GM06990 (cell line): ENCODE data around the gene COL5A1.

Source experiments
- DNase-seq: peaks from one replicate; pipeline ENCODE4 v3.0.0-alpha.2; 2011; ENCODE audit not compliant: insufficient read length; ENCODE audit errors: extremely low read depth
- H3K27me3 ChIP-seq: replicated peaks from 2 replicates; pipeline ENCODE4 v1.6.0; 2011; ENCODE audit warnings: low read length; ENCODE audit not compliant: control insufficient read depth, insufficient read depth
- H3K36me3 ChIP-seq: 2 replicates; pipeline ENCODE4 v1.5.1; 2011; ENCODE audit warnings: low read length; ENCODE audit not compliant: control insufficient read depth, insufficient read depth
- H3K4me3 ChIP-seq: replicated peaks from 2 replicates; pipeline ENCODE4 v1.5.1; 2011; ENCODE audit warnings: low read depth, mild to moderate bottlenecking, control low read depth, low read length
- TF ChIP-seq, protein P1 (sequence below): IDR thresholded peaks from 2 replicates; pipeline ENCODE4 v1.5.1; 2011; ENCODE audit warnings: low read length, control low read depth, mild to moderate bottlenecking, inconsistent platforms; ENCODE audit not compliant: insufficient read depth, poor library complexity, severe bottlenecking

The COL5A1 gene

DNA sequence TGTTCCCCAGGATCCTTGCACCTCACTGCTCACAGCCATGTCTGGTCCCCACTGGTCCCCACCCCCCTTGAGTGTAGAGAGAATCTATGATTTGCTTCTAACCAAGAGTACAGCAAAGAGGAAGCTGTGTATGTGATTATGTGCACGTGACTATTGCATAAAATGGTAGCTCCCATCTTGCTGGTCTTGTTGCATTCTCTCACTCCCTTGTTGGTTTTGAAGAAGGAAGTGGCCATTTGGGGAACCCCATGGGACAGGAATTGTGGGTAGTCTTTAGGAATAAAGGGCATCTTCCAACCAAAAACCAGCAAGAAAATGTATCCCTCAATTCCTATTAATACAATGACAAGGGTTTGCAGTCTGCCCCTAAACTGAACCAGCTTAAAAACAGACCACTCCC, 233.8 kb downstream of the COL5A1 start:
- TF ChIP-seq, protein P1, sequence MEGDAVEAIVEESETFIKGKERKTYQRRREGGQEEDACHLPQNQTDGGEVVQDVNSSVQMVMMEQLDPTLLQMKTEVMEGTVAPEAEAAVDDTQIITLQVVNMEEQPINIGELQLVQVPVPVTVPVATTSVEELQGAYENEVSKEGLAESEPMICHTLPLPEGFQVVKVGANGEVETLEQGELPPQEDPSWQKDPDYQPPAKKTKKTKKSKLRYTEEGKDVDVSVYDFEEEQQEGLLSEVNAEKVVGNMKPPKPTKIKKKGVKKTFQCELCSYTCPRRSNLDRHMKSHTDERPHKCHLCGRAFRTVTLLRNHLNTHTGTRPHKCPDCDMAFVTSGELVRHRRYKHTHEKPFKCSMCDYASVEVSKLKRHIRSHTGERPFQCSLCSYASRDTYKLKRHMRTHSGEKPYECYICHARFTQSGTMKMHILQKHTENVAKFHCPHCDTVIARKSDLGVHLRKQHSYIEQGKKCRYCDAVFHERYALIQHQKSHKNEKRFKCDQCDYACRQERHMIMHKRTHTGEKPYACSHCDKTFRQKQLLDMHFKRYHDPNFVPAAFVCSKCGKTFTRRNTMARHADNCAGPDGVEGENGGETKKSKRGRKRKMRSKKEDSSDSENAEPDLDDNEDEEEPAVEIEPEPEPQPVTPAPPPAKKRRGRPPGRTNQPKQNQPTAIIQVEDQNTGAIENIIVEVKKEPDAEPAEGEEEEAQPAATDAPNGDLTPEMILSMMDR, result no peak
- H3K4me3 ChIP-seq, result no peak overlapping the region
- no peaks in the 10 kb centered on the region for H3K27me3 ChIP-seq
- H3K36me3 ChIP-seq, result no peaks in the 10 kb centered on the region
- no peak for DNase-seq

DNA sequence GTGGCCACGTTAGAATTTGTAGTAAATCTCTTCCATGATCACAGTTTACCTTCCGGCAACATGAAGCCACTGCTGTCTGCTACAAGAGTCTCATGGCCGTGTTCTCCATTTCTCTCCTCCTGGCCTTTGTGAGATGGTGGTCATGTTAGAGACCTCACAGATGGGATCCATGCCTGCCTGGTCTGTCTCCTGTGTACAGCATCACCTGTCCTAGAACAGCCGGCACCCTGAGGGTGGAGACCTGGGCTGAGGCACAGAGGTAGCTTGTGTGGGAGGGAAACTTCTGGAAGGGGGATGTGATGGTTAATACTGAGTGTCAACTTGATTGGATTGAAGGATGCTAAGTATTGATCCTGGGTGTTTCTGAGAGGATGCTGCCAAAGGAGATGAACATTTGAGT, 235.9 kb downstream of the COL5A1 start:
- no peak for DNase-seq
- H3K36me3 ChIP-seq, result no peaks in the 10 kb centered on the region
- no peaks in the 10 kb centered on the region for H3K27me3 ChIP-seq
- H3K4me3 ChIP-seq, result no peak overlapping the region
- TF ChIP-seq, protein P1, result no peak

DNA sequence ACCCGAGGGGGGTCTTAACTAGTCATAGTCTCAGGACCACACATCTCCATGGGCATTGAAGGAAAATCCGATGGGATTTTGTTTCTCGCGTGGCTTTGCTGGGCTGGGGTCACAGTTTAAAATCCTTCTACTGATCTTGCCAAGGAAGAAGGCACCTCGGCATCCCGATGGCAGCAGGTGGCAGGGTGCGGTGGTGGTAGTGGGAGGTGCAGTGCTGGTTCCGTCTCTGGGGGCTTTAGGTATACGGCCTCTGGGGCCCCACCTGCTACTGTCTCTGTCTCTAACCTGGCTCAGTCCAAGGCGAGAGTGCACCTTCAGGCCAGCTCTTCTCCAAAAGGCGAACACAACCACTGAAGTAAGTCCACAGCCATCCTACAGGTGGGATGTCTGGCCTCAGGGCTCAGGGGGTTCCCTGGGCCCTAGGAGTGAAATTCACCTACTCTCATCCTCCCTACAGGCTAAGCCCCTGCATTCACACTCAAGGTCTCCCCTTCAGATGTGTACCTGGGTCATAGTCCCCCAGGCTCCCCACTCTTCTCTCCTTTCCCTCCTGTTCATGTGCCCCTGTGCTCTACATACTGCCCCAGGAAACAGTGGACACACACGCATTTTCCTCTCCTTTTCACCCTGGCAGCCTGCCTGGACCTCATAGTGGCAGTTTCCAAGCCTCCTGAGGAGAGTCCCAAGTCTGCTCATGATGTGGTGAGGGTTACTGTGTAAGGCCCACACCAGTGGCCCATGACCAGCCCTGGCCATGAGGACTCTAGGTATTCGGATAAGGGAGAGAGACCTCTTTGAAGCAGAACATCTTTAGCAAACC, 238.3 kb downstream of the COL5A1 start:
- H3K27me3 ChIP-seq, result no peaks in the 10 kb centered on the region
- H3K36me3 ChIP-seq, result no peaks in the 10 kb centered on the region
- DNase-seq, result no peak
- no peak overlapping the region for H3K4me3 ChIP-seq
- TF ChIP-seq, protein P1, result no peak

DNA sequence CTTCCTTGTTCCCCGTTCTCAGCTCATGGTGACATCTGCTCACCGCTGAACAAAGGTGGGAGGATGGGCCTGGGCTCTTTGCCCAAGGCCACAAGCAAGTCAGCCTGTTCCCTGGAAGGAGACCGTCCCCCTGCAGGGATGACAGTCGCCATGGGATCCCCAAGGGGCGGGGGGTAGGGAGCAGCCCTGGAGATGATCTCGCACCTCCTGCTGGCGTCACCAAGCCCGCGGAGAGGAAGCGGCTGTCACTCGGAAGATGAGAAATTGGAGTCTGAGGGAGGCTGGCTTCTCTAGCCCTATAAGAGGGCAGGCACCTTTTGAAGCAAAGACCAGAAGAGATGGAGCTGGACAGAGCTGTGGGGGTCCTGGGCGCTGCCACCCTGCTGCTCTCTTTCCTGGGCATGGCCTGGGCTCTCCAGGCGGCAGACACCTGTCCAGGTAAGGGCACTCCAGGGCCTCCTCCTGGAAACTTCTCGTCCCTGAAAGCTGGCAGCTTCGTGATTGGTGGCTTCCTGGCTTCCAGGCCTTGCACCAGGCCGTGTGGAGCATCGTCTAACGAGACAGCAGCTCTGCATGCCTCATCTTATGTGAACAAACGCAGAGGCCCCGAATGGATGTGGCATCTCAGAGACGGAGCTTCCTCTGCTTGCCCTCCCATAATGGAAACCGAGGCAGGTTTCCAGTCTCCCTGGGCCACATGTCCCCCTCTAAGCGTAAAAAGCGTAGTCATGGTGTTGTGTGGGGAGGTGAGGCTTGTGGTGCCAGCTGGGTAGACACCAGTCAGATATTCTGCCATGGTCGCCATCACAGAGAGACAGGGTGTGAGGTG, 239.1 kb downstream of the COL5A1 start, which contains the start of gene FCN2:
Gene FCN2 (plus strand): TSS at position 327 of the 829 bp plus-strand sequence. CDS start 12 bp downstream, at position 339.
- DNase-seq, result no peak
- TF ChIP-seq, protein P1, result no peak
- Histone ChIP-seq H3K4me3 (no peak within 1 kb of the TSS), H3K27me3 (no peaks in the 10 kb centered on the region), H3K36me3 (no peaks in the 10 kb centered on the region)

DNA sequence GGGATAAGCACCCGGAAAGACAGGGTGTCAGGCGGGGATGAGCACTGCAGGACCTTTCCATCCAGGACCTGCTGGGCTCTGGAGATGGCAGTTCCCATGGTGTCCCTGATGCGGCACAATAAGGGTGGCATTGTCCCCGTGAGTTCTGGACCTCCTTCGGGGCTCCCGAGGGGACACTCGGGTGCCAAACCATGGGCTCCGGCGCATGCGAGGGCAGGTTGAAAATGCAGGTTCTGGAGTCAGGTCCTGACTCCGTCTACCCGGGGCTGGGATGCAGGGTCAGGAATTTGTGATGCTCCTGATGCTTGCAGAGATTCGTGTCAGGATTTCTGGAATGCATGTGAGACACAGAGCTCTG, 239.7 kb downstream of the COL5A1 start:
- Histone ChIP-seq H3K27me3 (no peaks in the 10 kb centered on the region), H3K4me3 (no peak overlapping the region), H3K36me3 (no peaks in the 10 kb centered on the region)
- DNase-seq, result no peak
- TF ChIP-seq, protein P1, result no peak
